HT1080 (cell line): ENCODE data around the gene ADAMTS2. TPM values are rescaled to one million over a fixed set of nuclear protein-coding genes. Genes with fewer than 3 reads are reported as not detected.

ENCODE experiments used
- DNase-seq: peaks from one replicate; pipeline ENCODE4 v3.0.0-alpha.2; 2015; ENCODE audit warnings: low read depth
- total RNA-seq: library from RNA; depleted of rRNA; stranded (reverse); fragments of >200 nt; shearing (Covaris generic); gene quantifications from 2 replicates; pipeline ENCODE4 v1.2.3, GENCODE V29; 2014

The ADAMTS2 gene
- total RNA-seq, 1 experiment from 2014 or later = 0.69 TPM

DNA sequence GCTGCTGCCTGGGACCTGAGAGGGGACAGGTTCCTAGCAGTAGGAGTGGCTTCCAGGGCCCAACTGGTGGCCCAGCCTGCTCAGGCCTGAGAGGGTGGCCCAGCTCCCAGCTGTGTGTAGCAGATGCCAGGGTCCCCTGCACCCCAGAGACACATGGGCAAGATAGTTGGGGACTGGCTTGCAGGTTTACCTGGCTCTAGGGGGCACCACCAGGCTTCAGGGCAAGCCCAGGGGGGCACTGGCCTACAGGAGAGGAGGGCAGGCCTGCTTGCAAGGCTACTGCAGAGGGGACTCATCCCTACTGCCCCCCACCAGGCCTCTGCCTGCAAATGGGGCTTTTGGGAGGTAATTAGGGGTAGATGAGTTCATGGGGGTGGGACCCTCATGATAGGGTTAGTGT is 161.8 kb downstream of the ADAMTS2 start:
- no peak for DNase-seq

DNA sequence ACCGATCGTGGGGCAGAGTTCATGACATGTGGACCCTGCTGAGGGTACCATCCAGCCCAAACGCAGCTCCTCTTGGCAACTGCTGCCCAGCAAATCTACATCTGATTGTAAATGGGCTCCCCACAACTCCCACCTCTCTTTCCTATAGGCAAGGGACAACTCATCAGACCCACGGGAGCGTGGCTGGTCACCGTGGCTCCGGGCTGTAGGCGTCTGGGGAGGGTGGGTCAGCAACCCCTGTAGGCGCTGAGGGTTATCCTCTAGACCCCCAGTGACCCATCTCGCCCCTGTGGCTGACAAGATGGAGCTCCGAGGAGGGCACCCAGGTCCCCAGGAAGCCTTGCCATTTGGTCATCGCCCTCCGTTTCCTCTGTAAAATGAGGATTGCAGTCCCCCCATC is 162.7 kb downstream of the ADAMTS2 start:
- DNase-seq = no peak

- DNase-seq = no peak
These were observed 163.3 kb downstream of the ADAMTS2 start for GRCh38 chr5:179181988-179182387.

DNA sequence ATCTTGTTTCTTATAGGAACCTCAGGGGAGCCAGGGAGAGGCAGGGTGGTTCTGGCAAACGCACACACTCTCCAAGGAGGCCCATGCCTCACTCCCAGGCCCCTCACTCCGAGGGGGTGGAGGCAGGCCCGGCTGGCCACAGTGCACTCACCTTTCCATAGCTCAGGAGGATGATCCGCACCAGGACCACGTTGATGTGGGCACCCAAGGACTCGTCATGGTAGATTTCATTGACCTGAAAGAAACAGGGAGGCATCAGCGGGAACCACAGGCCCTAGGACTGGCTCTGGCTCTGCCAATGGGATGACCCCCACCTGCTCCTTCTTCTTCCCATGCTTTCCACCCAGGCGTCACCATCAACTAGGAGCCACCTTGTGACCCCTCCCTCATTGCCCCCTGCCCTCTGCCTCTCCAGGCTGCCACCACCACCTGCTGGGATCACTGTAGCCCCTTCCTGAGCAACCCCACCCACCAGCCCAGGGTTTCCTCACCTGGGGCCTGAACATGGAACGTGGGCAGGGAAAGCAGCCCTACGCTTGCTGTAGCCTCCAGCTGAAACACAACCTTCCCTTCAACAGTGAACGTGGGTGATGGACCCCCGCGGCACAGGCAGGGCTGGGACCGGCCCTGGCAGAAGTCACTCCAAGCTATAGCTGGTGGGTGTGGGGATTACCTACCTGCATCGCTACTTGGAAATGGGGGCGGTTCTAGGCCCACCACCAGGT is 164.2 kb downstream of the ADAMTS2 start:
- no peak for DNase-seq

GRCh38 chr5:179180061-179180610 is 165.1 kb downstream of the ADAMTS2 start:
- no peak for DNase-seq

- DNase-seq = no peak
These were observed 167.3 kb downstream of the ADAMTS2 start for GRCh38 chr5:179177711-179178575.

DNA sequence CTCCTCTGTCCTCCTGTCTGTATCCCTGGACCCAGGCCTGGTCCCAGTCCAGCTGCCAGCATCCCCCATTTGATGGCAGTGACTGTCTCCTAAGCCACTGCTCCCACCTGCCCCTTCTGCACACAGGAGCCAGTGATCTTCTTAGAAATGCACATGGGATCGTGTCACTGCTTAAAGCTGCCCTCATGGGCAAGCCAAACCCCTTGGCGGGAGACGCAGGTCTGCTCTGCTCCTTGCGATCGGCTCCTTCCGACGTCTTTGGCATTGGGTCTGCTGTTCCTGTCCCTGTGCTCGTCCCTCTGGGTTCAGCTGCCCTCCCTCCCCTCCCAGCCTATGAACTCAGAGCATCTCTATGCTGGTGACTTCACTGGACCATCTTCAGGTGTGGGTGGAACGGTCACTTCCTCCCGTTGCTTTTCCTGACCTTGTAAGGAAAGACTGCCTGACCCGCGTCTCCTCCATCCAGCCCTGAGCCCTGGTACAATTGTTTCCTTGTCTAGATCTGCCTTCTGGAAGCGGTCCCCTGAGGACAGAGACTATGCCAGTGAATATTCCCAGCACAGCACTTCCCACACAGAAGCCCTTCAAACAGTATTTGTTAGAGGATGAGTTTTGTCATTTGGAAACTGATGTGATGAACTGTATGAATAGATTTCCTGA is 168.6 kb downstream of the ADAMTS2 start:
- no peak for DNase-seq

- DNase-seq = no peak
These were observed 169.1 kb downstream of the ADAMTS2 start for GRCh38 chr5:179176166-179176565.

DNA sequence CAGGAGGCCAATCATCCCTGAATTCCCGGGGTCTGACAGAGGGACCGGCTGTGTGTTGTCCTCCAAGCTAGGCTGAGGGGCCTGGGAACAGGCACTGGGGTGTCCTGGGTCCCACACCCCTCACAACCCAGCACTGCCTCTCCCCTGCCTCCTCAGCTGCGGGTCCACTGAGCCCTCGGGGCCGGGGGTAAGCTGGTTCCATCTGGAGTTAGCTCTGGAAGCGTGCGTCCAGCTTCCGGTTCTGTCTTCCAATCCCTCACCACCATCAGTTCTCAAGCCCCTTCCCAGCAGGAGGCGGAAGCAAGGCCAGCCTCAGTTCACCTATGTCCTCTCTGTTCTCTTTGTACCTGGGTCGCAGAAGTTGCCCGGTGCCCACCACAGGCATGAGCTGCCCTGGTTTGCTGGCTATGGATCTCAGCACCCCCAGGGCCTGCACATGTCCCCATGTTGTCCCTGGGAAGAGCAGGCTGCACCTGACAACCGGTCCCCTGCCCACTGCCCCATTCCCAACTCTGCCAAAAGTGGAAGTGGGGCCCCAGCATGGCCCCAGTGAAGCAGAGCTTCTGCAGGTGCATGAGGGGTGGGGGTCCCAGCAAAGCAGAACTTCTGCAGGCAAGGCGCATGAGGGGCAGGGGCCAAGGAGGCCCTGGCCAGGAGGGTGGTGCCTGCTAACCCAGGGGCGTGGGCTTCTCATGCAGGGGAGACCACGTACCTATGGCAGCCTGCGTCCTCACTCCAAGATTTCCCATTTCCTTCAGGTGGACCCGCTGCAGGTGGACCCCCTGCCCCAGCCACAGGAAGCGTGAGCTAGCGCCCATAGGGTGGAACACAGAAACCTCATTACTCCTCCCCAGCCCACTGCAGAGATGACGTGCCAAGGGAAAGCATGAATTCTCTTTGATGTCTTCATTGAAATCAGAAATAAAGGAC is 173.2 kb downstream of the ADAMTS2 start:
- no peak for DNase-seq

DNA sequence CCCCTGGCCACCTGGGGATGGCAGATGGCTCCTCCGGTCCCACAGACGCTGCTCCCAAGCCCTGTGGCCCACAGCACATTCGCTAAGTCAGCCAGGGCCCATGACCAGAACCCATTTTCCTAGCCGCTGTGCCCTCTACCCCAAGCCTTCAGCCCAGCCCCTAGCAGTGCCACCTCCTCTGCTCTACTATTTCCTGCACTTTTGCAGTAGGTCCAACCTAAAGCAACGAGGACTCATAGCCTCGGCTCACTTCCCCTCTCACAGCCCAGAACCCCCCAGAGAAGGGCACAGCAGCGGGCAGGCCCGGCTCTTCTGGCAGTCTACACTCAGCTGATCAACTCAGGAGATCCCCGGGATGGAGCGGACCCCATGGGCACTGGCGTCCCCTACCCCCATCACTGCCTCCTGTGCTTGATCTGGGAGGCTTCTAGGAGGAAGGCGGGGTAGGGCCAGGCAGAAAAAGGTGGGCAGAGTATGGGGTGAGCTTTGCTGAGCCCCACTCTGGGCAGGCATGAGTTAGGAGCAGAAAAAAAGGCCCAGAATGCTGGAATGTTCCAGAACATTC is 173.9 kb downstream of the ADAMTS2 start:
- DNase-seq = no peak

DNA sequence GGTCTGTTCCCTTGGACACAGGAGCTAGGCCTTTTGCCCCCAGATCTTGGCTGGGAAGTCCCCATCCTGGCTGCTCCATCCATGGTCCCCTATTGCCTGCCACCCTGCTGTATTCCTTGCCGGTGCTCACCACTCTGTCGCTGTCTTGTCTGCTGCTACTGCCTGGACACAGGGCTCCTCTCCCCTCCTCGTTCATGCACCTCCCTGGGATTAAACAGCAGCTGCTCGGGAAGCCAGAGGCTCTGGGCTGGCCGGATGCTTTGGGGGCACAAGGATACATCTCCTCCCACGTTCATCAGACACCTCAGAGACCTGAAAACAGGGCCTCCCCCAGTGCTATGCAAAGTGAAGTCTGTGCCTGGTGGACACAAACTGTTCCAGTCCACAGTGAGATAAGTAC is 174.7 kb downstream of the ADAMTS2 start:
- no peak for DNase-seq

DNA sequence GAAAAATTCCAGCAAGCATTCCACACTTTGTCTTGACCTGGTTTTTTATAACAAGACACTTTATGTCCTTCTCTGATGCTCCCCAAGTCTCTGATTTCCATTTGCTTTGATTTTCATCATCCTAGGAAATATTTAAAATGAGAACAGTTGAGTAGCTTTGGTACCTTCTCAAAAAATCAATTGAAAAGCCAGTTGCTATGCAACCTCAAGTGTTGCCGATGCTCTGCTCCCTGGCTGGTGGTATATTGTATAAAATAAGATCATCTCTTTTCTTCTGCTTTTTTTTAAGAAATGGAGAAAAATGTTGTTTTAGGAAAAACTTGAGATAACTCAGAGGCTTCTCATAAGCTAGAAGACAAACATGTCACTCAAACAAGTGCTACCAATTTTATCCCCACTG is 175.4 kb downstream of the ADAMTS2 start:
- DNase-seq = no peak

DNA sequence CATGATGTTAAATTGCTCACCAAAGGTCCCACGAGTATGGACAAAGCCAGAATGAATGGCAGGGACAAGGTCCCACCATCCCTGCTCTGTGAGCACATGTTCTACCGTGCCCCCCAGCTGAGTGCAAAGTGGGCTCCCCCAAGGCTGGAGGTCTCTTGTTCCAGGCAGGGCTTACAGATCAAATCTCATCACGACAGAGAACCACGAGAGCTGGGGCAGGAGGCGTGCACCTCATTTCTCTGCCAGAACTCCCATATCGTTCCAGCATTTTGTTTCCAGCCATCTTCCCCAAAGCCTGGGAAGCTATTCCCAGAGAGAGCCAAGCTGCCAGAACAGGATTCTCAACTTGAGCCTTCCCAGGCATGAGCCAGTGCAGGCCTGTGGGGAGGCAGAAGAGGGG is 176.6 kb downstream of the ADAMTS2 start:
- no peak for DNase-seq

GRCh38 chr5:179167871-179168451 is 177.3 kb downstream of the ADAMTS2 start:
- DNase-seq = no peak

DNA sequence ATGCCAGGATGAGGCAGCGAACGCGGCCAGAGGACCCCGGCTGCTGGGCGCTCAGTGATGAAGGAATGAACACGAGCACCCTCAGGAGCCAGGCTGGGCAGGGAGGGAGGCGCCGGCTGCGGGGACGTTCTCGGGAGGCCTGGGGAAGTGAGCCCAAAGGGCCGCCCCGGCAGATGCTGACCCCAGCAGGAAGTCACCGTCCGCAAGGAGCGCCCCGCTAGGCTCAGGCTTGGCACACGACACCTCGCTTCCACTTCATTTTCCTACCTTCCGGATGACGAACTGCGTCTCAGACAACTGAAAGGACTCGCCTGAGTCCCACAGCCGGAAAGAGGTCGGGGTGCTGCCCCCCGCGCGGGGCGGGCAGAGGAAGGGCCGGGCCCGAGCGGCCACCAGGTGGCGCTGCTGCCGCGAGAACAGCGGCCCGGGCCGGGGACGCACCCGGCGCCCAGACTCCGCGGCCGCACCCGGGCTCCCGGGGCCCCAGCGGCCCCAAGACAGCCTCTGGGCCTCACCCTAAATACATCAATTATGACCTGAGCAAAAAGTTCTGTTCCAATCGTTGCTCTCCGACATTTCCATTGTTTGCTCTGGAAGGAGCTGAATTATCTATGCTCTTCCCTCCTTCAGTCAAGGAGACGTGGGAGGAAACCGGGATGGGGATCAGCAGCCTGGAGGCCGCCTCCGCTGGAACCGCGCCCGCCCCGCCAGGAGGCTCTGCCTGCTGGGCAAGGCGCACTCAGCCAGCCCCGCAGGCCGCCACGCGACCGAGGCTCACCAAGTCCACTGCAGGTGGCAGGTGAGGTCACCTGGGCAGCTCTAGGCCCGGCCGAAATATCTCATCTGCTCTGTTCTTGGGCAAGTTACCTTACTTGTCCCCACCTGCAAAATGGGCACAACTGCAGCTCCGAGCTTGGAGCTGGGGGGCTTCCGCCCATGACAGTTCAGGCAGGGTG is 178.1 kb downstream of the ADAMTS2 start:
- DNase-seq = no peak

- no peak for DNase-seq
These were observed 178.9 kb downstream of the ADAMTS2 start for GRCh38 chr5:179166171-179166885.

DNA sequence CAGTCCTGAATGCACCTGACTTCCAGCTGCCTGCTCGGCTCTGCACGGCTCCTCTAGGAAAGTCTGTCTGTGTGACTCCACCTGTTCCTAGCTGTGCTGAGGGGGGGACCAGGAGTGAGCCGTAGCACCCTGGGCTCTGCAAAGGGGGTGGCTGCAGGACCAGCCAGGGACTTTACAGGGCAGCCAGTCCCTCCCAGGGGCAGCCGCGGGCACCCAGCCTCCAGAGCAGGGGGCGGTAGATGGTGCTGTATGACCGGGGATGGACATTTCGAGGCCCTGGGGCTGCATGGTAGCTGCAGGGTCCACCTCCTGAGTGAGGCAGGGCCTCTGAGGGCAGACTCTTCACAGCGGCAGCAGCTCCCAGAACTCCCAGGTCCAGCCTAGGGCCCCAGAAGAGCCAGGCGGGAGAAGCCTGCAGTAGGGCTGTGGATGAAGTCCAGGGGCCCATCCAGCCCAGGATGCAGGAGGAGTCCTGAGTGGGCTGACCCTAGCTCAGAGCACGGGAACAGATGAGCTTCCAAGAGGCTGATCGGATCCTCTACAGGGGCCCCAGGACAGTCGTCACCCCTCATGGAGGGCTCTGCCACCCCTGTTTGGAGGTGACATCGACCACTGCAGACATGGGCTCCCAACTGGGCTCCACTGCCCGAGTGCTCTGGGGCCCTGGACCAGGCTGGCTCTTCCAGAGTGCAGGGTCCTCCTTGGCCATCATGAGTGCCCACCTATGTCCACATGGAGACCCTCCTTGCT is 179.7 kb downstream of the ADAMTS2 start:
- DNase-seq = no peak
